ENCODE results near the gene EPAS1.
A peak's percentile ranks its signal among the peaks of the same experiment; 100 is the strongest.

Gene EPAS1

GRCh38 chr2:46273225-46273863 lies 23.9 kb upstream of the EPAS1 start:
- DNase-seq (ENCODE audit: extremely low read depth in 1 of 2, low read depth in 1 of 2) = no peak

- no peak for DNase-seq (ENCODE audit: extremely low read depth in 1 of 2, low read depth in 1 of 2)
Measured at GRCh38 chr2:46273919-46274318, 23.3 kb upstream of the EPAS1 start.

DNA sequence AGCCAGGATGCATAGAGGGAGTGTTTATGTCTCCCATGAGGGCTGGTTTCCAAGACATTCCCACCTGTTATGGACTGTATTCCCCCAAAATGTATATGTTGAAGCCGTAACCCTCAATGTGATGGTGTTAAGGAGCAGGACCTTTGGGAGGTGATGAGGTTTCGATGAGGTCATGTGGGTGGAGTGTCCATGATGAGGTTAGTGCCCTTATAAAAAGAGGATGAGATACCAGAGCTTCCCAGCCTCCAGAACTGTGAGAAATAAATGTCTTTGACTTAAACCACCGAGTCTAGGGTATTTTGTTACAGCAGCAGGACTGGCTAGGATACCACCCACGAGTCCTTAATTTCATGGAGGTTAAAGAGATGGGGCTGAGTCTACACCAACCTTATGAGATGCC lies 22.6 kb upstream of the EPAS1 start:
- no peak for DNase-seq (ENCODE audit: extremely low read depth in 1 of 2, low read depth in 1 of 2)

GRCh38 chr2:46275995-46276394 lies 21.2 kb upstream of the EPAS1 start:
- no peak for DNase-seq (ENCODE audit: extremely low read depth in 1 of 2, low read depth in 1 of 2)

- no peak for DNase-seq (ENCODE audit: extremely low read depth in 1 of 2, low read depth in 1 of 2)
Measured at GRCh38 chr2:46276642-46277041, 20.6 kb upstream of the EPAS1 start.

- DNase-seq (ENCODE audit: extremely low read depth in 1 of 2, low read depth in 1 of 2) = no peak
Measured at GRCh38 chr2:46277431-46278190, 19.6 kb upstream of the EPAS1 start.

DNA sequence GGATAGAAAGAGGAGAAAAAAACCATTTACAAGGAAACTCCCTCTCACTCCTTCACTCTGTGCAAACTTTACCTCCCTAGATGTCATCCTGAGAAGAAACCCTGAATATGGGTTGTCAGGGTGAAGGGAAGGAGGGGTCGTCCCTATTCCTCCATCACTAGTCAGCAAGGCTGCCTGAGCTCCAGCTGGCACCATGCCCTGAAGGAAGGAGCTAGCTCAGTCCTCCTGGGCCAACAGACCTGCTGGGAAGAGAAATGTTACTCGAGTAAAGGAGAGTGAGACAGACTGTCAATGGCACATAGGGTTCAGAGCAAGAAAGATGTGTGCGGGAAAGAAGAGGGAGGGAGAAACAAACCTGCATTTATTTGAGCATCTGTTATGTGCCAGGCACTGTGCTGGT lies 18.3 kb upstream of the EPAS1 start:
- DNase-seq (ENCODE audit: extremely low read depth in 1 of 2, low read depth in 1 of 2) = no peak

DNA sequence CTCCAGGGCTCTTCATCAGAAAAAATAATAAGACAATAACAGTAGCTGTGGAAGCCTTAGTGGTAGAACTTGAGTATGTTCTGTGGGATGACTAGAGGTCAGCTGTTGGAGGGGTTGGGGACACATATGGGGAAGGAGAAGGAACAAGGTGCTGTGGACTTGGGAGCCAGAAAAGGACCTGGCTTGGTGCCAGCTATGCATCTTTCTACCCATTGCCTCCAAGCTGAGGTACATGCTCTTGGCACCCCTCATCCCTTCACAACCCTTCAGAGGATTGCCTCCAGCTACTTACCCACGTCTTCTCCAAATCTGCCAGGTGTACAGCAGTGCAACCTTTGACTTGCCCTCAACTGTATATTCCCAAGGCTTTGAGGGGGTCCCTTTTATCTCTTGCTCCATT lies 15.3 kb upstream of the EPAS1 start:
- DNase-seq (ENCODE audit: extremely low read depth in 1 of 2, low read depth in 1 of 2) = no peak

GRCh38 chr2:46283693-46284092 lies 13.5 kb upstream of the EPAS1 start:
- no peak for DNase-seq (ENCODE audit: extremely low read depth in 1 of 2, low read depth in 1 of 2)

- no peak for DNase-seq (ENCODE audit: extremely low read depth in 1 of 2, low read depth in 1 of 2)
Measured at GRCh38 chr2:46284260-46284659, 12.9 kb upstream of the EPAS1 start.

DNA sequence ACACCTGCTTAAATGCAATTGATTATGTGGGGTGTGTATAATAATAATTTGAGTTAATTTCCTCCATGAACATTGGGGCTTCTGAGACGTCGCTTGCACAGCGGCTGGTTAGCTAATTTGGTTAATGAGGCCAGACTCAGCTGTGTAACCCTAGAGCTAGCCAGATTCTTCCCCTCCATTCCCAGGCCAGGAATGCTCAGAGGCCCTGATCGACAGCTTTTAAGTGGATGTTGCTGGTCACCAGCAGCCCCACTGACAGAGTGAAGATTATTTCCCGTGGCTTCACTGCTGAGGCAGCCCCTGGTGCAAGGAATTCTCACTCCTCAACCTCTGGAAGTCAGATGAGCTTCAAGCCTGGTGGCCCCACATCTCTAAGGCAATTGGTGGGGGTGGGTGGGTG lies 12.4 kb upstream of the EPAS1 start:
- no peak for DNase-seq (ENCODE audit: extremely low read depth in 1 of 2, low read depth in 1 of 2)

DNA sequence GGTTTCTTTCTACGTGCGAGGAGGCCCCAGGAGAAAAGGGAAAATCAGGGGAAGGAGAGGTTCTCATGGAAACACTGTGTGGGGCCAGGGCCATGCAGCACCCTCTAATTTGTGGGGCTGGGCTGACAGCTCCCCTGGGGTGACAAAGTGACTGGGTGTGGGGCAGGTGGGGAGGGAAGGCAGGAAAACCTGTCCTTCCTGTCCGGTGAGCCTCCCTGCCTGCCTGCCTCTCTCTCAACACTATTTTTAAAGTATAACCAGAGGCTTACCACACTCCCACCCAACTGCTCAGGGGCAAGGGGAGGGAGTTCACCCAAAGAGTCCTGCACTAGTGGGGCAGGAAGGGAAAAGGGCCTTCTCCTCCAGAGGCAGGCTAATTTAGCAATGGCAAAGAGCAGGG lies 10.5 kb upstream of the EPAS1 start:
- no peak for DNase-seq (ENCODE audit: extremely low read depth in 1 of 2, low read depth in 1 of 2)

DNA sequence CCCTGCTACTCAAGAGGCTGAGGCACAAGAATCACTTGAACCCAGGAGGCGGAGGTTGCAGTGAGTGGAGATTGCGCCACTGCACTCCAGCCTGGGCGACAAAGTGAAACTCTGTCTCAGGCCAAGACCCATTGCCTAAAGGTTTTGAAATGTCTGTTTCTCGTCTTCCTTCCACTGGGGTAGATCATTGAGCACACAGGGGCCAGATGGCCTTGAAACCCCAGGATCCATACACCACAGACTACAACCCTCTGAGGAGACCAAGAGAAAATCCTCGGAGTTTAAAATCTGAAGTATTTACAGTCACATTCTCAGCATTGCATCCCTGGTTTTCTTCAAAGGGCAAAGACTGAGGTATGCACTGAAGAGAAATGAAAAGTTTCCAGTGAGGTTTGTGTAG lies 7.1 kb upstream of the EPAS1 start:
- DNase-seq (ENCODE audit: extremely low read depth in 1 of 2, low read depth in 1 of 2) = no peak

GRCh38 chr2:46293466-46293865 lies 3.7 kb upstream of the EPAS1 start:
- no peak for DNase-seq (ENCODE audit: extremely low read depth in 1 of 2, low read depth in 1 of 2)

- DNase-seq (ENCODE audit: extremely low read depth in 1 of 2, low read depth in 1 of 2) = no peak
Measured at GRCh38 chr2:46294176-46294836, 2.9 kb upstream of the EPAS1 start.

GRCh38 chr2:46296216-46296839 lies 879 bp upstream of the EPAS1 start:
- DNase-seq (ENCODE audit: extremely low read depth in 1 of 2, low read depth in 1 of 2) = no peak

GRCh38 chr2:46297546-46298271 lies 502 bp downstream of the EPAS1 start:
- DNase-seq (ENCODE audit: extremely low read depth in 1 of 2, low read depth in 1 of 2) = peak; percentile 55 to 69

- no peak for DNase-seq (ENCODE audit: extremely low read depth in 1 of 2, low read depth in 1 of 2)
Measured at GRCh38 chr2:46298272-46298521, 990 bp downstream of the EPAS1 start.

- DNase-seq (ENCODE audit: extremely low read depth in 1 of 2, low read depth in 1 of 2) = no peak
Measured at GRCh38 chr2:46298522-46299353, 1.5 kb downstream of the EPAS1 start.
